ENCODE results near the gene FAIM2. TPM values are rescaled to one million over a fixed set of nuclear protein-coding genes. Genes with fewer than 3 reads are reported as not detected.

The FAIM2 gene
- total RNA-seq, 2 donors from 2014 or later: 4.6 to 9.8 TPM

GRCh38 chr12:49949866-49950265, 46.2 kb upstream of the FAIM2 start:
- H3K27ac ChIP-seq: no peak overlapping the region
- H3K27me3 ChIP-seq: peaks cover 0 to 1% of the 10 kb centered on the region in 2 donors
- H3K36me3 ChIP-seq: no peaks in the 10 kb centered on the region
- no peak for TF ChIP-seq CTCF (IDR thresholded peaks at IDR 0.05)
- no peak overlapping the region for H3K4me3 ChIP-seq
- H3K4me1 ChIP-seq: peaks cover 0 to 9% of the 10 kb centered on the region in 2 donors
- H3K9me3 ChIP-seq: no peaks in the 10 kb centered on the region
- no peak for DNase-seq (ENCODE audit: low spot score)

- no peaks in the 10 kb centered on the region for H3K9me3 ChIP-seq
Observed at GRCh38 chr12:49948866-49949845, 45.5 kb upstream of the FAIM2 start.

DNA sequence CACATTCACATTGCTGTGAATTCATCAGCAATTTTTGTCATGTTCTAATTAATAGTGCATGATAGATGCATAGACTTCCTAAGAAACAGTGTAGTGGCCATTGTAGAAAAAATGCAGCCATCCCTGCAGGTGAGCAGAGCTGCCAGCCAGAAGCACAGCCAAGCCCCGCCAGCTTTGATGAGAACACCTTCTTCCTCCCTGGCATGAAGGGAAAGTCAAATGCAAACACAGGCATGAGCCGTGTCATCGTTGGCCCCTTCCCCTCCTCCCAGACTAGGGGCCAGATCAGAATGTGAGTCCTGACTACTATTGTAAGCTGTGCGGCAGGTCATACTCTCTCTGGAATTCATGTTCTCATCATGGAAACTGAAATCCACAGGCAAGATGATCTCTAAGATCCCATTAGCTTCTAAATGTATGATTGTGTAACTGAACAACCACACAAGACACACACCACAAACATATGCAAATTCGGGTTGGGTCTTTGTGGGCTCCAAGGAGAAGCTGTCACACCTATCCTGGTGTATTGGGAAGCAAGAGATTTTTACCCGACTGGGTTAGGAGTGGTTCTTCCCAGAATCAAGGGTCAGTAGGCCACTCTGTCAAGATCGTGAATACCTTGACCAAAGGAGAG, 44.0 kb upstream of the FAIM2 start:
- H3K9me3 ChIP-seq: no peaks in the 10 kb centered on the region
- no peak overlapping the region for H3K4me3 ChIP-seq
- no peaks in the 10 kb centered on the region for H3K27me3 ChIP-seq
- no peak for TF ChIP-seq CTCF (IDR thresholded peaks at IDR 0.05)
- DNase-seq (ENCODE audit: low spot score): no peak
- H3K36me3 ChIP-seq: no peaks in the 10 kb centered on the region
- H3K27ac ChIP-seq: no peak overlapping the region
- peaks cover 0 to 9% of the 10 kb centered on the region in 2 donors for H3K4me1 ChIP-seq

More at GRCh38 chr12:49948866-49949845, 45.5 kb upstream of the FAIM2 start:
- TF ChIP-seq CTCF (IDR thresholded peaks at IDR 0.05): no peak
- Histone ChIP-seq H3K27me3 (no peaks in the 10 kb centered on the region), H3K4me1 (peaks cover 0 to 9% of the 10 kb centered on the region in 2 donors), H3K36me3 (no peaks in the 10 kb centered on the region), H3K4me3 (no peak overlapping the region), H3K27ac (no peak overlapping the region)
- no peak for DNase-seq (ENCODE audit: low spot score)

- Histone ChIP-seq H3K4me1 (peaks cover 0 to 9% of the 10 kb centered on the region in 2 donors), H3K36me3 (no peaks in the 10 kb centered on the region), H3K9me3 (no peaks in the 10 kb centered on the region), H3K4me3 (no peak overlapping the region), H3K27ac (no peak overlapping the region), H3K27me3 (no peaks in the 10 kb centered on the region)
- DNase-seq (ENCODE audit: low spot score): no peak
- TF ChIP-seq CTCF (IDR thresholded peaks at IDR 0.05): no peak
Observed at GRCh38 chr12:49946497-49946896, 42.8 kb upstream of the FAIM2 start.

- H3K27ac ChIP-seq: peak overlapping the region; percentile 28 to 36
- no peak overlapping the region for H3K4me3 ChIP-seq
- H3K9me3 ChIP-seq: no peaks in the 10 kb centered on the region
- DNase-seq (ENCODE audit: low spot score): no peak
- H3K4me1 ChIP-seq: peaks cover 0 to 9% of the 10 kb centered on the region in 2 donors
- no peaks in the 10 kb centered on the region for H3K36me3 ChIP-seq
- no peaks in the 10 kb centered on the region for H3K27me3 ChIP-seq
- TF ChIP-seq CTCF (IDR thresholded peaks at IDR 0.05): no peak
Observed at GRCh38 chr12:49946086-49946485, 42.4 kb upstream of the FAIM2 start.

All from right atrium auricular region (tissue), 2 donors.